ENCODE measurements around the gene BCLAF3. TPM values are rescaled to one million over a fixed set of nuclear protein-coding genes. Genes with fewer than 3 reads are reported as not detected.

BCLAF3 gene
- polyA plus RNA-seq, 1 donor (not counting 4 experiments of a cell fraction or from before 2014, with no cell fraction given), result 3.0 TPM

DNA sequence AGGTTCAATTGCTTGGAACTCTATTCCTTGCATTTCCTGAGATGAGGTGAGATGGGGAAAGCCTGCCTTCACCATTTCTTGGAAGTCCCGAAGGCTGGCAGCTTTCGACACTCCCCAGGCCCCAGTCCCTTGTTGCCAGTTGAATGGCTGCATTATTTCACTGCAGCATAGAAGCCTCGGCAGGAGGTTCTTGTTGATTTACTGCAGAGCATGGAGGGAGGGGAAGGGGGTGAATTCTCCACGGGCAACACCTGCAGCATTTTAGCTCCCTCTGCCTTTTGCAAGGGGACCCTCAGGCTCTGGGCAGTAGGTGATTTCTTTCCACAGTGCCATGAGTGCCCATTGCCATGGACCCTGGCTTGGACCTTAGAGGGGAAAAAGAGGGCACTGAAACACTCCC, 10.7 kb upstream of the BCLAF3 start:
- no peak overlapping the region for H3K9ac ChIP-seq (ENCODE audit: control insufficient read depth, extremely low read depth, insufficient read depth, low read length)
- H3K27me3 ChIP-seq (ENCODE audit: control insufficient read depth, extremely low read depth, insufficient read depth, low read length), result no peaks in the 10 kb centered on the region
- H3K27ac ChIP-seq (ENCODE audit: control insufficient read depth, insufficient read depth, low read length), result no peak overlapping the region
- H3K4me1 ChIP-seq (ENCODE audit: control insufficient read depth, extremely low read depth, insufficient read depth, low read length), result no peaks in the 10 kb centered on the region
- no peak for DNase-seq (ENCODE audit: low read depth, low spot score)
- no peak for FAIRE-seq
- no peaks in the 10 kb centered on the region for H3K79me2 ChIP-seq (ENCODE audit: control insufficient read depth, insufficient read depth, low read length)
- H4K20me1 ChIP-seq (ENCODE audit: control insufficient read depth, extremely low read depth, insufficient read depth, low read length), result no peaks in the 10 kb centered on the region
- H3K4me3 ChIP-seq (ENCODE audit: control insufficient read depth in 2 of 3, extremely low read depth in 1 of 3, insufficient read depth in 2 of 3, low read depth in 1 of 3, low read length in 3 of 3), result no peak overlapping the region
- no peaks in the 10 kb centered on the region for H3K9me3 ChIP-seq (ENCODE audit: control insufficient read depth, low read depth, low read length)
- H3K36me3 ChIP-seq (ENCODE audit: control insufficient read depth in 2 of 2, extremely low read depth in 1 of 2, insufficient read depth in 2 of 2, low read length in 2 of 2), result no peaks in the 10 kb centered on the region
- dilution Hi-C loops (cut with MboI; ENCODE audit: extremely low pct_ligation_motif_present, low sequenced_read_pairs), result no loop called here
- H2AFZ ChIP-seq (ENCODE audit: control insufficient read depth, low read length), result no peak overlapping the region
- no peaks in the 10 kb centered on the region for H3K9me1 ChIP-seq (ENCODE audit: control insufficient read depth, extremely low read depth, insufficient read depth, low read length)
- no peak for TF ChIP-seq EZH2 (IDR thresholded peaks at IDR 0.05; ENCODE audit: low read length)
- TF ChIP-seq, protein P1, sequence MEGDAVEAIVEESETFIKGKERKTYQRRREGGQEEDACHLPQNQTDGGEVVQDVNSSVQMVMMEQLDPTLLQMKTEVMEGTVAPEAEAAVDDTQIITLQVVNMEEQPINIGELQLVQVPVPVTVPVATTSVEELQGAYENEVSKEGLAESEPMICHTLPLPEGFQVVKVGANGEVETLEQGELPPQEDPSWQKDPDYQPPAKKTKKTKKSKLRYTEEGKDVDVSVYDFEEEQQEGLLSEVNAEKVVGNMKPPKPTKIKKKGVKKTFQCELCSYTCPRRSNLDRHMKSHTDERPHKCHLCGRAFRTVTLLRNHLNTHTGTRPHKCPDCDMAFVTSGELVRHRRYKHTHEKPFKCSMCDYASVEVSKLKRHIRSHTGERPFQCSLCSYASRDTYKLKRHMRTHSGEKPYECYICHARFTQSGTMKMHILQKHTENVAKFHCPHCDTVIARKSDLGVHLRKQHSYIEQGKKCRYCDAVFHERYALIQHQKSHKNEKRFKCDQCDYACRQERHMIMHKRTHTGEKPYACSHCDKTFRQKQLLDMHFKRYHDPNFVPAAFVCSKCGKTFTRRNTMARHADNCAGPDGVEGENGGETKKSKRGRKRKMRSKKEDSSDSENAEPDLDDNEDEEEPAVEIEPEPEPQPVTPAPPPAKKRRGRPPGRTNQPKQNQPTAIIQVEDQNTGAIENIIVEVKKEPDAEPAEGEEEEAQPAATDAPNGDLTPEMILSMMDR (optimal IDR thresholded peaks at IDR 0.05 in 1 of 3, IDR thresholded peaks at IDR 0.05 in 1 of 3, conservative IDR thresholded peaks at IDR 0.05 in 1 of 3; ENCODE audit: extremely low read depth in 1 of 3, insufficient read depth in 2 of 3, low read length in 3 of 3), result no peak
- H3K4me2 ChIP-seq (ENCODE audit: control insufficient read depth, extremely low read depth, insufficient read depth, low read depth, low read length), result no peak overlapping the region

DNA sequence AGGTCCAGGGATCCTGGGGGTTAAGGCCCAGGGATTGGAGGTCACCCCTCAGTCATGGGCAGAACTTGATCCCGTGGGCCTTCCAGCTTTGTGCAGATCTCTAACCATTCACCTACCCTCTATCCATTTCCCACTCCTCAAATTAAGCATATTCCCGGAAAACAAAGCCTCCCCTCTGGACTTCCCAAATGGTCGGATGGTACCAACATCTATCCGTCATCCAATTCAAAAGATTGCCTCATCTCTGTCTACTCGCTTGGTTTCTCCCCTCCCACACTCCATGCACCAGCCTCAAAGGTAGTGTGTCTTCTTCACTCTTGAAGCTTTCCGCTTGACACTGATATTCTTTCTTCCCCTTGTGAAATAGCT, 473 bp upstream of the BCLAF3 start:
- H3K27me3 ChIP-seq (ENCODE audit: control insufficient read depth, extremely low read depth, insufficient read depth, low read length), result no peaks in the 10 kb centered on the region
- H3K36me3 ChIP-seq (ENCODE audit: control insufficient read depth in 2 of 2, extremely low read depth in 1 of 2, insufficient read depth in 2 of 2, low read length in 2 of 2), result no peaks in the 10 kb centered on the region
- FAIRE-seq (no peak), DNase-seq (ENCODE audit: low read depth, low spot score) (no peak)
- no peak overlapping the region for H3K9ac ChIP-seq (ENCODE audit: control insufficient read depth, extremely low read depth, insufficient read depth, low read length)
- peak overlapping the region; percentile 49 for H3K4me2 ChIP-seq (ENCODE audit: control insufficient read depth, extremely low read depth, insufficient read depth, low read depth, low read length)
- H3K4me3 ChIP-seq (ENCODE audit: control insufficient read depth in 2 of 3, extremely low read depth in 1 of 3, insufficient read depth in 2 of 3, low read depth in 1 of 3, low read length in 3 of 3), result peak overlapping the region in 2 of 3 experiments; percentile 15 to 75
- no peaks in the 10 kb centered on the region for H4K20me1 ChIP-seq (ENCODE audit: control insufficient read depth, extremely low read depth, insufficient read depth, low read length)
- no peak overlapping the region for H3K27ac ChIP-seq (ENCODE audit: control insufficient read depth, insufficient read depth, low read length)
- no peaks in the 10 kb centered on the region for H3K9me3 ChIP-seq (ENCODE audit: control insufficient read depth, low read depth, low read length)
- no peaks in the 10 kb centered on the region for H3K9me1 ChIP-seq (ENCODE audit: control insufficient read depth, extremely low read depth, insufficient read depth, low read length)
- H2AFZ ChIP-seq (ENCODE audit: control insufficient read depth, low read length), result peak overlapping the region; percentile 11
- no peaks in the 10 kb centered on the region for H3K4me1 ChIP-seq (ENCODE audit: control insufficient read depth, extremely low read depth, insufficient read depth, low read length)
- TF ChIP-seq EZH2 (IDR thresholded peaks at IDR 0.05; ENCODE audit: low read length), result no peak
- TF ChIP-seq, protein P1 (optimal IDR thresholded peaks at IDR 0.05 in 1 of 3, IDR thresholded peaks at IDR 0.05 in 1 of 3, conservative IDR thresholded peaks at IDR 0.05 in 1 of 3; ENCODE audit: extremely low read depth in 1 of 3, insufficient read depth in 2 of 3, low read length in 3 of 3), result no peak
- dilution Hi-C loops (cut with MboI; ENCODE audit: extremely low pct_ligation_motif_present, low sequenced_read_pairs), result no loop called here
- no peaks in the 10 kb centered on the region for H3K79me2 ChIP-seq (ENCODE audit: control insufficient read depth, insufficient read depth, low read length)

Measured in keratinocyte (primary cell).